Activated naive CD4-positive, alpha-beta T cell treated with anti-CD3 and anti-CD28 coated beads, Interleukin-2, amount 50 U/mL, for 72 hours (primary cell): ENCODE data around the gene MEIOSIN. TPM values are rescaled to one million over a fixed set of nuclear protein-coding genes. Genes with fewer than 3 reads are reported as not detected.
"Not testable (repeated sequence)": the region's sequence is repeated elsewhere in the genome, so short reads cannot be mapped to it uniquely, and the experiment has no call there.

ENCODE experiments used
- ATAC-seq, 2 donors: fragments of 150-1000 bp; cut with Tn5 transposase; 2 replicates each; pipeline ENCODE4 v1.10.0; 2021; ENCODE audit warnings: mild to moderate bottlenecking in 2 of 2, moderate library complexity in 2 of 2
- DNase-seq, 2 donors: peaks; one replicate each; pipeline ENCODE4 v3.0.0; 2021 to 2022; ENCODE audit warnings: low spot score in 2 of 2
- H3K27ac Mint-ChIP-seq, 2 donors: one replicate each; pipeline ENCODE4 v1.8.0; 2022; ENCODE audit warnings: mild to moderate bottlenecking in 2 of 2, mixed read lengths in 2 of 2
- H3K36me3 Mint-ChIP-seq, 2 donors: one replicate each; pipeline ENCODE4 v1.8.0; 2022; ENCODE audit warnings: mixed read lengths in 2 of 2
- H3K9me3 Mint-ChIP-seq, 2 donors: one replicate each; pipeline ENCODE4 v1.8.0; 2022; ENCODE audit warnings: mixed read lengths in 2 of 2
- total RNA-seq, 2 donors: library from RNA; stranded (reverse); gene quantifications; one replicate each; pipeline ENCODE4 v1.2.3, GENCODE V29; 2022

Gene MEIOSIN
- total RNA-seq, 2 donors from 2014 or later = 0.48 TPM; not detected in 1

DNA sequence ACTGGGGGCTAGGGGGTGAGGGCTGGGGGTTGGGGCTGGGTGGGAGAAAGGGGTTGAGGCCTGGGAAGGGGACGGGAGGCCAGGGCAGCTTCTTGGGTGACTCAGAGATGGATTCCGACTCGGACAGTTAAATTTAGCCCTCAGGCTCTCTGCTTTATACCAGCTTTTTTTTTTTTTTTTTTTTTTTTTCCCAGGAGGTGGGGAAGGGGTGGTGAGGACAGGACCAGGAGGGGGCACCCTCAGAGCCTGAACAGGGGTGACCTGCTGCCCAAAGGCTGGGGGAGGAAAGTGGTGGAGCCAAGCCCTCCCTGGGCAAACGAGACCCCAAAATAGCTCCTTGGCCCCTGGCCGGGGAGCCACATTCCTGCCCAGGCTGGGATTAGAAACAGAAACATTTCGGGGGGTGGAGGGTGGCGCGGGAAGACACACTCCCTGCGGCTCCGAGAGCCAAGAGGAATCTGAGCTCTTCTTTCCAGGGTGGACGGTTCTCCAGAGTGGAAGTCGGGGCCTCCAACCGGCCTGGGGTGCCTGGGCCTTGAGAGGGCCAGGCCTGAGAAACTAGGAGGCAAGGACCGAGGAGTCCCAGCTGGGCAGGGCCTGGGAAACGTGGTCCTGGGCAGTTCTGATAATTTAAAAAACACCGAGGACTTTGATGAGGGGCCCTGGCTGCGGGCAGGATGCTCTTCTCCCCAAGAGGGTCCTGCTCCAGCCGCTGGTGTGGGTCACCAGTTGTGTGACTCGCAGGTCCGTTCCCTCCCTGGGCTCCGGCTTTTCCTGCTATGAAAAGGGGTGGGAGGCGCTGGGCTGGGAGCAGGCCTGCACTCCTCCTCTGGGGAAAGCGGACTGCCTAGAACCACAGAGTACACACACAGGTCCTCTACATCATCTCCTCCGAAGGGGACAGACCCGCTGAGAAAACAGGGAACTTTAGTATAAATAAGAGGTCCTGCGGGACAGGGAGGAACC lies 49.9 kb downstream of the MEIOSIN start:
- no peaks in the 10 kb centered on the region for H3K9me3 Mint-ChIP-seq
- no peak overlapping the region for H3K27ac Mint-ChIP-seq
- no peak for ATAC-seq
- peaks cover 3 to 13% of the 10 kb centered on the region in 2 donors for H3K36me3 Mint-ChIP-seq
- DNase-seq = no peak

DNA sequence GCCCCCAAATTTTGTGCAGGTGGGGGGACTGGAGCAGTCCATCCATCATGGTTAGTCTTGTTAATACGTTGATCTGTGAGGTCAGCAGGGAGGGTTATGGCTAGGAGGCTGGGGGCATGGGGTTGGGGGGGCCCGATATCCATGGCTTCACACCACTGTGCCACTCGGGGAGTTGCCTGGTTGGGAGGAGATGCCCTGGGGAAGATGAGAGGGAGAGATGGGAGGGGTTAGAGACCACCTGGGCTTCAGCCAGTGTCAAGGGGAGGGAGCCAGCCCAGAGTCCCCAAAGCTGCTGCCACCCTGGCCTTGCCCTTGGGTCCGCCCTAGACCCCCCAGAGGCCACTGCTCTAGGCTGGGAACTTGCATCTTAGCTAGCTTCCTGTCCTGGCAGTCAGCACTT lies 50.9 kb downstream of the MEIOSIN start:
- Mint-ChIP-seq H3K9me3 (no peaks in the 10 kb centered on the region), H3K27ac (no peak overlapping the region), H3K36me3 (peaks cover 13 to 18% of the 10 kb centered on the region in 2 donors)
- ATAC-seq (no peak), DNase-seq (no peak)

DNA sequence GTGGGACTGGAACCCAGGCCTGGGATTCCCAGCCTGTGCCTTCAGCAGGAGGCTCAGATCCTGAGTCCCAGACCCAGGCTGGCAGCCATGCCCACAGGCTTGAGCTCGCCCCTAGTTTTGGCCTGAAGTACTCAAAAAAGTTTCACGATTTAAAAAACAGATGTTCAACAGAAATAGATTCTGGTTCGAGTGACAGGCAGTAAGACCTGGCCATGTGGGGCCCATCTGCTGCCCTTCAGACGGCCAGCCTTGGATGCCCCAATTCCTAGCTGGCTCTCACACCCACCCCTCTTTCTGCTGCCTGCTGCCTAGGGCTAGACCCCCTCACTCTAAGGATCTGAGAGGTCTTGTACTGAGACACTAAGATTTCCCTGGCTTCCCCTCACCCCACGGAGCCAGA lies 51.9 kb downstream of the MEIOSIN start:
- H3K36me3 Mint-ChIP-seq = peaks cover 19 to 21% of the 10 kb centered on the region in 2 donors
- H3K9me3 Mint-ChIP-seq = no peaks in the 10 kb centered on the region
- DNase-seq (no peak), ATAC-seq (no peak)
- H3K27ac Mint-ChIP-seq = no peak overlapping the region

DNA sequence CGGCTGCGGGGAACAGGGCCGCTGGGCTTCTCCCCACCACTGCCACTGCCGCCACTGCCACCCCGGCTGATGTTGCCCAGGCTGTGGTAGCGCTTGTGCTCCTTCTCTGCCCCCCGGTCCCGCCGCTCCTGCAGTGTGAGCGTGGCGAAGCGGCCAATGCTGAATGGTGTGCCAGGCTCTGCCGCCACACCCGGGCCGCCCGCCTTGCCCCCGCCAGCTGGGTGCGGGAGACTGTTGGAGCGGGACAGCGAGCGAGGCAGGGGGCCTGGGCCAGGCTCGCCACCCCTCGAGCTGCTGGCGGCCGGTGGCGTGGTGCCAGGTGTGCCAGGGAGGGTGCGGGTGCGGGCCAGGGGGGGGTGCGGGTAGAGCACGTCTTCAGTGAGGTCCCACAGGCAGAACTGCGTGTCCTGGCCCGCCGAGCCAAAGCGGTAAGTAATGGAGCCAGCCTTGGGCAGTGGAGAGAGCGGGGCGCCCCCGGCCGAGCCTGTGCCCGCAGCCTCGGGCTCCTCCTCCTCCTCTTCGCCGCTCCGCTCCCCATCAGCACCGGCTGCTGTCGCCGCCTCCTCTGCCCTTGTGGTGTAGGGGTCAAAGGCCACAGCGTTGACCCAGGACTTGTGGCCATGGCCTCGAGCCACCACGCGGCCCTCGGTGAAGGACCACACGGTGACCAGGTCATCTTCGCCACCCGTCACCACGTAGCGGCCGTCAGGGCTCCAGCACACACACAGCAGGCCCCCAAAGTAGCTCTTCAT lies 52.7 kb downstream of the MEIOSIN start:
- no peak for ATAC-seq
- Mint-ChIP-seq H3K27ac (no peak overlapping the region), H3K36me3 (peaks cover 19 to 21% of the 10 kb centered on the region in 2 donors), H3K9me3 (no peaks in the 10 kb centered on the region)
- no peak for DNase-seq

DNA sequence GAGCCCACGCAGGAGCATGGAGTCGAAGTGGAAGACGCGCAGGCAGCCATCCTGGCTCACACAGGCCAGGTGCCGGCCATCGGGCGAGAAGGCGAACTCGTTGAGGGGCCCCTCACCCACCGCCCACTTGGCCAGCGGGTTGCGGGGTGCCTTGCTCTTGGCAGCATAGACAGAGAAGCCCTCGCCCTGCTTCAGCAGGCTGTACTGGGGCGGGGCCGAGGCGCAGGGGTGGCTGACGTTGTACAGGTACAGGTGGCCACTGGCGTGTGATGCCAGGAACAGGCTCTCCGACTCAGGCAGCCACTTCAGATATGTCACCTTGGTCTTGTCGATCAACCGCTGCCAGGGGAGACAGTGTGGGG lies 53.3 kb downstream of the MEIOSIN start:
- DNase-seq (no peak), ATAC-seq (no peak)
- Mint-ChIP-seq H3K36me3 (peaks cover 19 to 21% of the 10 kb centered on the region in 2 donors), H3K27ac (no peak overlapping the region), H3K9me3 (no peaks in the 10 kb centered on the region)

DNA sequence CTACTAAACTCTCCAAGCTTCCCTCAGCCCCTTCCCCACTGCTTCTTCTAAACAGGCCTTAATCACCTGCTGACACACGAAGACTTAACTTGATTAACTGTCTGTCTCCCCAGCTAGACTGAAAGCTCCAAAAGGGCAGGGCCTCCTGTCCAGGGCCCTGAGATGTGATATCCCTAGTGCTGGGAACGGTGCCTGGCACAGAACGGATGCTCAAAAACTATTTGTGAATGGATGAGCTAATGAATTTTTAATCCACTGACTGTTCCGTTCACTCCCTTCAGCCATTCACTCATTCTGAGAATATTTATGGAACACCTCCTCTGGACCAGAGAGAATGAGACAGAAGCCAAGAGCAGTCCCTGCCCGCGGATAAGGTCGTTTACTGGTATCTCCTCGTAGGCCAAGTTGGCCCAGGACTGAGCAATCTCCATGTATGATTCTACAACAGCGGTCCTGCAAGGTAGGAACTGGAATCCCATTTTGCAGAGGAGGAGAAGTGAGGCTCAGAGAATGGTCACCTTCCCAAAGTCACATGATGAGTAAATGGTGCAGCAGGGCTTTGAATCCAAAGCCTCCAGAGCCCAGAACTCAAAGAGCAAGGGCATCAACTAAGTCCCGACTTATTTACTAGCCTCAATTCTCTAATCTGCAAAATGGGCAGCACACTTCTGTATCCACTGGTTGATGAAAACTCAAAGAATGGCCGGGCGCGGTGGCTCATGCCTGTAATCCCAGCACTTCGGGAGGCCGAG lies 56.0 kb downstream of the MEIOSIN start:
- DNase-seq (no peak), ATAC-seq (no peak)
- H3K27ac Mint-ChIP-seq = no peak overlapping the region
- no peaks in the 10 kb centered on the region for H3K9me3 Mint-ChIP-seq
- peaks cover 19 to 21% of the 10 kb centered on the region in 2 donors for H3K36me3 Mint-ChIP-seq

DNA sequence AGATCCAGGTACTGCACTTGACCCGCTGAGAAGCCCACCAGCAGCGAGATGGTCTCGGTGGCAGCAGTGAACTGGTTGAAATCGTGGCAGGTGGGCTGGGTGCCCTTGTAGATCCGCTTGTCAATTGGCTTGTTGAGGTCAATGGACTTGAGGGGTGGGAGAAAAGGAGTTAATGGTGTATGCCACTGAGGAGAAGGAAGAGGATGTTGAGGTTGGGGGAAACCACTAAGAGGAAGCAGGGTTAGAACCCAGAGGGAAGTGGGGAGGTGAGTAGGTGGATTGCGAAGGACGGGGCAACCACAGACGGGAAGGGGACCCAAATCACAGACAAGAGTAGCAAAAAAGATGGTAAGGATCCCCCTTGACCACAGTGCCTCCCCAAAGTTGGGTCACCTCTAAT lies 57.7 kb downstream of the MEIOSIN start:
- H3K27ac Mint-ChIP-seq = peak overlapping the region in 1 of 2 donors; percentile 61
- H3K36me3 Mint-ChIP-seq = peaks cover 19 to 21% of the 10 kb centered on the region in 2 donors
- ATAC-seq (peak in 1 of 2 donors; percentile 34), DNase-seq (no peak)
- no peaks in the 10 kb centered on the region for H3K9me3 Mint-ChIP-seq

DNA sequence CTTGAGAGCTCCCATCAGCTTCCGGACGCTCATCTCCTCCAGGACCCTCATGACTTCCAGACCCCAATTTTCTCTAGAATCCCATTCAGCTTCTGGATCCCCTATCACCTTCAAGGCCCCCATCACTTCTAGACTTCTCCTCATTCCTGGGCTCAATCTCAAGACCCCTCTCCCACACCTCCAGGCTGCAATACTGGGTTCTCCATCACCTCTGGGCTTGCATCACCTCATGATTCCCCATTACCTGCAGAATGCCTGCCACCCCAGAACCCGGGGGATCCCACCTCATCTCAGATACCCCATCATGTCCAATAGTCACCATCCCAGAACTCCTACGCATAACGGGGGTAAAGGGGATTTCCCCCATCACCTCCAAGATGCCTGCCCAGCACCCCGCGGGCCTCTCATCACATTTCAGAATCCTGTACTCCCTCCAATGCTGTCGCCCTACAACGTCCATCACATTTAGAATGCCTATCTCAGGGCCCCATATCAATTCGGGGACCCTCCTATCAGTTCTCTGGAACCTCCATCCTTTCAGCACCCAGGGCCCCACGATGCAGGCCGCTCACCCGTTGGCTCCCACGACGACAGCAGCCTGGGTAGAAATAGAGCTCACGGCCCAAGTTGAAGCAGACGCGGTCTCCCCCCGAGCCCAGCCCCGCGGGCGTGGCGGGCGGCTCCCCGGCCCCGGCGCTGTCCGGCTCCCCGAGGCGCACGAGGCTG lies 58.7 kb downstream of the MEIOSIN start:
- DNase-seq (no peak), ATAC-seq (peak in 1 of 2 donors; percentile 9)
- peak overlapping the region; percentile 58 to 61 for H3K27ac Mint-ChIP-seq

DNA sequence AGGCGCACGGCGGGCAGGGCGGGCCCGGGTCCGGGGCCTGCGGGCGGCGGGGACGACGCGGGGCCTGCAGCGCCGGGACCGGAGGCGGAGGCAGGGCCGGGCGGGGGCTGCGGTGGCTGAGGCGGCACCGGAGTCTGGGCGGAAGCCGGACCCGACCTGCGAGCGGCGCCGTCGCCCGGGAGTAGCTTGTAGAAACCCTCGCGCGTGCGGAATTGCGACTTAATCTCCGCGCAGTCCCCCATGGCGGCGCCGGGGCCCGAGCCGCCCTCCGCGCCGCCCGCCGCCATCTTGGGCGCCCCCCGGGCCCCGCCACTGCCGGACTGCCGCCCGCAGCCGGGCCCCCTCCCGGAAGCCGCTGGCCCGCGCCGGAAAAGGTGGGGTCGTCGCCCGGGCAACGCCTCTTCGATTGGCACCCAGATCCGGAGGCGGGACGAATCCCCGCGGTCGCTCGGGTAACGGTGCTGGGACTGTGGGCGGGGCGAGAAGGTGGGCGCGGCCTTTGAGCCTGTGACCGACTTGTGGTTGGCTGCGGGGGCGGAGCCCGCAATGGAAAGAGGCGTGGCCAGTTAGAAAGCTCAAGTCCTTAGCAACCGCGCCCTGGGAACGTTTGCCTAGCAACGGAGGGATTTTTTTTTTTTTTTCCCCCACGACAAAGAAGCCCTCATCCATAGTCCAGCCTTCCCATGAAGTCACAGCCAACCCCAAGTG lies 59.4 kb downstream of the MEIOSIN start, which contains the start of gene DMWD:
Gene DMWD, minus strand, starts transcription at position 376 of the 708 bp plus-strand sequence. Its CDS starts 89 bp downstream, at position 287.
- DNase-seq = peak; percentile 99 to 100
- no peaks in the 10 kb centered on the region for H3K9me3 Mint-ChIP-seq
- H3K27ac Mint-ChIP-seq = peak within 1 kb of the TSS; percentile 84 to 95
- peak; percentile 93 to 95 for ATAC-seq
- peaks cover 18 to 19% of the 10 kb centered on the region in 2 donors for H3K36me3 Mint-ChIP-seq

More for the DNA sequence above, 58.7 kb downstream of the MEIOSIN start:
- peaks cover 19 to 21% of the 10 kb centered on the region in 2 donors for H3K36me3 Mint-ChIP-seq
- H3K9me3 Mint-ChIP-seq = no peaks in the 10 kb centered on the region

DNA sequence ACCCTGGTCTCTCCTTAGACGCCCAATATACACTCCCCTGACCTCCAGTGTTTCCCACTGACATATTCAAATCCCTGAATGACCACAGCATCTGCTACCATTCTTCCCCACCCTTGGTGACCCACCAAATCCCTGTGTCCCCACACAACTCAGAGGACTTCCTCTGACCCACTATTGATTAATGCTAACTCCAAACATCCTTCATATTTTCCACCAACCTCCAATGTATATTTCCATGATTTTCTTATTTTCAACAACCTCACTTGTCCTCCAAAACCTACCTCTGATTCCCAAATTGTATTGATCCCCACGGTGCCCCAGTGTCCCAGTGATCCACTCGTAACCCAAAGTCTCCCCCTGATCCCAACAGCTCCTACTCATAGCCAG lies 59.9 kb downstream of the MEIOSIN start:
- Mint-ChIP-seq H3K36me3 (peaks cover 13 to 15% of the 10 kb centered on the region in 2 donors), H3K9me3 (no peaks in the 10 kb centered on the region), H3K27ac (peak overlapping the region; percentile 84 to 95)
- no peak for ATAC-seq
- no peak for DNase-seq

DNA sequence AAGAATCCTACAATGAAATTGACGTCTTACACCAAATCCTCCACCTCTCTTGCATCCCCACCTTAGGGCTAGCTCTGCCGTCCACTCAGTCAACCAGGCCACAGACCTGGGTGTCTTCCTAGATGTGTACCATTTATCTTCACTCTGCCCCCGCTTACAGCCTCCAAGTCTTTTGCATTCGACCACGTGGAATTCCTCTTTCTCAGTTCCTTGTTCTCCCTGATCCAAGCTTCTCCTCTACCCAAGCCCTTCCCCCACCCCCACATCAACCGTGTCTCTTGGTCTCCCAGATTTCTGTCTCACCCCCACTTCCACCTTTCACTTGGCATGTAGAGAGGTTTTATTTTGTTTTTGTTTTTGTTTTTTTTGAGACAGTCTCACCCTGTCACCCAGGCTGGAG lies 60.6 kb downstream of the MEIOSIN start:
- Mint-ChIP-seq H3K9me3 (no peaks in the 10 kb centered on the region), H3K36me3 (peaks cover 8% of the 10 kb centered on the region in 2 donors), H3K27ac (peak overlapping the region in 1 of 2 donors; percentile 84)
- DNase-seq = no peak
- no peak for ATAC-seq

DNA sequence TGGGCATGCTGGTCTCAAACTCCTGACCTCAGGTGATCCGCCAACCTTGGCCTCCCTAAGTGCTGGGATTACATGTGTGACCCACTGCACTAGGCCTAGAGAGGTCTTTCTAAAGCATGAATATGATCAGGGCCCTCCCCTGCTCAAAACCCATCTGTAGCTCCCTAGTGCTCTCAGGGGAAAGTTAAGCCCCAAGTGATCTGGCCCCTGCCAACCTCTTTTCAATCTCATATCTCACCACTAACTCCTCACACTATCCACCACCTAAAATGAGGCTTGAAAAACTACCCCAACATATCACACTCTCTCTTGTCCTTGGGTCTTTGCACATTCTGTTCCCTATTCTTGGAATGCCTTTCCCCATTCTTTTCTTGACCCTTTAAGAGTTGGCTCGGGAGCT lies 61.4 kb downstream of the MEIOSIN start:
- no peak for ATAC-seq
- Mint-ChIP-seq H3K36me3 (peaks cover under 1% of the 10 kb centered on the region in 2 donors), H3K27ac (peak overlapping the region in 1 of 2 donors; percentile 84), H3K9me3 (no peaks in the 10 kb centered on the region)
- no peak for DNase-seq

DNA sequence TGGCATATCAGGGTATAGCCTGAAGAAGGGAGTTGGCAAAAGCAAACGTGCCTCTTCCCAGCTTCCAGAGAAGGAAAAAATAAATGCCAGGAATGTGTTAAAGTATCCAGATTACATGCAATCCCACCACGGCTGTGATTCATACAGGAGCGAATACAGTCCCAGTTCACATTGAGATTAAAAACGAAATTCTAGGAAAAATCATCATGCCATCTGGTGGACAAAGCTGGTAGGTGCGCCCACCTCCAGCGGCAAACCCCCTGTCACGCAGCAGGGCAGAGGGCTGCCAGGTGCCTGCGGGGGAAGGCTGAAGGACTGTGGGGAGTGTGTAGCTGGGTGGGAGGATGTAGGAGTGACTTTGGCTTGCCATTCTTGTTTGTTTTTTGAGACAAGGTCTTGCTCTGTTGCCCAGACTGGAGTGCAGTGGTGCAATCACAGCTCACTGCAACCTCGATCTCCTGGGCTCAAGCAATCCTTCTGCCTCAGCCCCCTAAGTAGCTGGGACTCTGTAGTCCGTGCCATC lies 65.8 kb downstream of the MEIOSIN start:
- Mint-ChIP-seq H3K36me3 (no peaks in the 10 kb centered on the region), H3K9me3 (no peaks in the 10 kb centered on the region)
- peak; percentile 76 to 77 for ATAC-seq

DNA sequence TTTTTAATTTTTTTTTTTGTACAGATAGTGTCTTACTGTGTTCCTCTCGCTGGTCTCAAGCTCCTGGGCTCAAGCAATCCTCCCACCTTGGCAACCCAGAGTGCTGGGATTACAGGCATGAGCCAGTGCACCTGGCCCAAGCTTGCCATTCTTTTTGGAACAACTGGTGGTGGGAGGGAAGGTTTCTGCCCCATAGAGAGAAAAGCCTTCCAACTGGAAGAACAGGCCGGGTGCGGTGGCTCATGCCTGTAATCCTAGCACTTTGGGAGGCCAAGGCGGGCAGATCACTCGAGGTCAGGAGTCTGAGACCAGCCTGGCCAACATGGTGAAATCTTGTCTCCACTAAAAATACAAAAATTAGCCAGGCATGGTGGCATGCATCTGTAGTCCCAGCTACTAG lies 66.3 kb downstream of the MEIOSIN start:
- not testable (repeated sequence) for ATAC-seq, DNase-seq, H3K36me3 Mint-ChIP-seq, H3K27ac Mint-ChIP-seq, H3K9me3 Mint-ChIP-seq

More for the DNA sequence above, 65.8 kb downstream of the MEIOSIN start:
- H3K27ac Mint-ChIP-seq = no peak overlapping the region
- peak in 1 of 2 donors; percentile 56 for DNase-seq

DNA sequence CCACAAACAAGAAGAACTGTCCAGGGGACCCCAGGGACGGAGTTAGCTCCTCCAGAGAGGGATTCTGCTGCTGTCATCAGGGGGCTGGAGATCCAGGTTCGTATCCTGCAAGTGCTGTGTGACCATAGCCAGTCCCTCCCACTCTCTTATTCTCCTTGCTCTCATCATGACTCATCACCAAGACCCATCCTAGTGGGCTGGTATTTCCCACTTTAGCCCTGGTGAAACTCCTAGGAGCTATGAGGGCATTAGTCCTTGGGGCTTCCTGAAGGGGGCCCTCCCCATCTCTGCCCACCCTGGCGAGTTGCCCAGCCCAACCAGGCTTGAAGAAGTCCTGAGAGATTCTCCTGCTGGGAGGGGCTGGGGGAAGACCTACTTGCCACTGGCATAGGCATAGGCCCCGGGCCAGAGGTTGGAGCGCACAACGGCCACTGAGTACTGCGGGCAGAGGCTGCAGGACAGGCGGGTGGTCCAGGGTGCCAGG lies 66.9 kb downstream of the MEIOSIN start:
- DNase-seq (no peak), ATAC-seq (no peak)
- H3K36me3 Mint-ChIP-seq = no peaks in the 10 kb centered on the region
- no peak overlapping the region for H3K27ac Mint-ChIP-seq
- no peaks in the 10 kb centered on the region for H3K9me3 Mint-ChIP-seq
